Suppressor macrophage treated with lipopolysaccharide for 4 hours (primary cell): Measurements from ENCODE around the gene TRAPPC11.

Source experiments
- DNase-seq: peaks from one replicate; pipeline ENCODE4 v3.0.0-alpha.2; 2020

TRAPPC11 gene

GRCh38 chr4:183760326-183760725 is 101.2 kb downstream of the TRAPPC11 start:
- DNase-seq, result no peak
